Cardiac muscle cell (in vitro differentiated cells and primary cell): ENCODE measurements around the gene KCTD13. TPM values are rescaled to one million over a fixed set of nuclear protein-coding genes. Genes with fewer than 3 reads are reported as not detected.

Source experiments
- DNase-seq, 2 donors: peaks; one replicate each; pipeline versions ENCODE4 v3.0.0 to v3.0.0-alpha.2; 2010 to 2017; ENCODE audit warnings: low read depth in 1 of 2, low spot score in 1 of 2
- H3K27ac ChIP-seq: fragments of 200-600 bp; sonication (generic); 2 replicates; pipeline ENCODE4 v1.5.1; 2016
- H3K27me3 ChIP-seq: fragments of 200-600 bp; sonication (generic); 2 replicates; pipeline ENCODE4 v1.6.0; 2016; ENCODE audit warnings: control low read depth
- H3K36me3 ChIP-seq: fragments of 200-600 bp; sonication (generic); 2 replicates; pipeline ENCODE4 v1.5.1; 2016; ENCODE audit warnings: control low read depth
- H3K4me1 ChIP-seq: fragments of 200-600 bp; sonication (generic); 2 replicates; pipeline ENCODE4 v1.8.1; 2017; ENCODE audit warnings: low read depth, mild to moderate bottlenecking, mixed run types
- H3K4me3 ChIP-seq: fragments of 200-600 bp; sonication (generic); 2 replicates; pipeline ENCODE4 v1.5.1; 2016; ENCODE audit warnings: mild to moderate bottlenecking
- H3K9me3 ChIP-seq: fragments of 200-600 bp; sonication (generic); 2 replicates; pipeline ENCODE4 v1.5.1; 2017; ENCODE audit warnings: low read depth, mild to moderate bottlenecking, control low read depth
- CTCF ChIP-seq: IDR thresholded peaks from 2 replicates; pipeline ENCODE4 v1.5.1; 2012; ENCODE audit warnings: low read depth, mild to moderate bottlenecking, low read length
- polyA plus RNA-seq: library from polyadenylated mRNA; unstranded; fragments of >200 nt; fragmentation: Nextera tagmentation; extraction: Ambion mirVana; gene quantifications from 2 replicates; pipeline ENCODE4 v1.2.1, GENCODE V29; 2016
- total RNA-seq: library from RNA; depleted of rRNA; stranded (reverse); fragments of >200 nt; gene quantifications from 2 replicates; pipeline ENCODE4 v1.2.3, GENCODE V29; 2016

The KCTD13 gene
- total and polyA plus RNA-seq, 2 experiments from 2014 or later, result 22.1 to 22.3 TPM

- peak; percentile 27 to 43 for DNase-seq
- peak; percentile 11 for TF ChIP-seq CTCF
- peak overlapping the region; percentile 88 for H3K4me3 ChIP-seq
- peaks cover 5% of the 10 kb centered on the region for H3K36me3 ChIP-seq
- no peaks in the 10 kb centered on the region for H3K27me3 ChIP-seq
- peak overlapping the region; percentile 99 for H3K27ac ChIP-seq
- H3K4me1 ChIP-seq, result no peaks in the 10 kb centered on the region
- H3K9me3 ChIP-seq, result no peaks in the 10 kb centered on the region
These were observed 63.6 kb downstream of the KCTD13 start for GRCh38 chr16:29862383-29862883.

GRCh38 chr16:29860218-29860617 is 65.8 kb downstream of the KCTD13 start:
- no peak for DNase-seq
- H3K9me3 ChIP-seq, result no peaks in the 10 kb centered on the region

GRCh38 chr16:29858974-29859373 is 67.1 kb downstream of the KCTD13 start:
- Histone ChIP-seq H3K9me3 (no peaks in the 10 kb centered on the region), H3K4me1 (peaks cover 10% of the 10 kb centered on the region), H3K27me3 (no peaks in the 10 kb centered on the region), H3K36me3 (peaks cover 5% of the 10 kb centered on the region), H3K4me3 (no peak overlapping the region), H3K27ac (no peak overlapping the region)
- no peak for TF ChIP-seq CTCF
- no peak for DNase-seq

More at GRCh38 chr16:29860218-29860617, 65.8 kb downstream of the KCTD13 start:
- peaks cover 10% of the 10 kb centered on the region for H3K4me1 ChIP-seq
- no peak overlapping the region for H3K4me3 ChIP-seq
- TF ChIP-seq CTCF, result no peak
- peaks cover 5% of the 10 kb centered on the region for H3K36me3 ChIP-seq
- H3K27ac ChIP-seq, result no peak overlapping the region
- H3K27me3 ChIP-seq, result no peaks in the 10 kb centered on the region

- H3K27me3 ChIP-seq, result no peaks in the 10 kb centered on the region
- peaks cover 5% of the 10 kb centered on the region for H3K36me3 ChIP-seq
- DNase-seq, result no peak
- no peak overlapping the region for H3K27ac ChIP-seq
- peaks cover 10% of the 10 kb centered on the region for H3K4me1 ChIP-seq
- no peak overlapping the region for H3K4me3 ChIP-seq
- no peaks in the 10 kb centered on the region for H3K9me3 ChIP-seq
- TF ChIP-seq CTCF, result no peak
These were observed 67.7 kb downstream of the KCTD13 start for GRCh38 chr16:29858149-29858849.

- H3K27me3 ChIP-seq, result no peaks in the 10 kb centered on the region
- no peak overlapping the region for H3K4me3 ChIP-seq
- no peak overlapping the region for H3K27ac ChIP-seq
- DNase-seq, result peak in 1 of 2 donors; percentile 72
- TF ChIP-seq CTCF, result no peak
- peaks cover 10% of the 10 kb centered on the region for H3K4me1 ChIP-seq
- no peaks in the 10 kb centered on the region for H3K9me3 ChIP-seq
- H3K36me3 ChIP-seq, result peaks cover 5% of the 10 kb centered on the region
These were observed 68.8 kb downstream of the KCTD13 start for GRCh38 chr16:29857133-29857760.

Other genes with a start within 250 kb of the KCTD13 start
- 223 and 268 TPM in 2 replicates for gene QPRT, start 247.0 kb downstream of the KCTD13 start, total RNA-seq
- gene QPRT, start 247.0 kb downstream of the KCTD13 start, polyA plus RNA-seq, result 213 and 266 TPM in 2 replicates
- gene C16orf54, start 180.2 kb downstream of the KCTD13 start, total RNA-seq, result not detected in 2 replicates
- not detected in 2 replicates for gene C16orf54, start 180.2 kb downstream of the KCTD13 start, polyA plus RNA-seq
- gene ZG16, start 148.0 kb downstream of the KCTD13 start, total RNA-seq, result not detected in 2 replicates
- not detected in 2 replicates for gene ZG16, start 148.0 kb downstream of the KCTD13 start, polyA plus RNA-seq
- gene KIF22, start 135.5 kb downstream of the KCTD13 start, total RNA-seq, result 57.5 and 121 TPM in 2 replicates
- 59.5 and 103 TPM in 2 replicates for gene KIF22, start 135.5 kb downstream of the KCTD13 start, polyA plus RNA-seq
- gene MAZ, start 119.7 kb downstream of the KCTD13 start, total RNA-seq, result 310 and 370 TPM in 2 replicates
- gene MAZ, start 119.7 kb downstream of the KCTD13 start, polyA plus RNA-seq, result 186 and 257 TPM in 2 replicates
- gene PRRT2, start 114.0 kb downstream of the KCTD13 start, total RNA-seq, result 17.9 and 19.7 TPM in 2 replicates
- 19.3 and 19.8 TPM in 2 replicates for gene PRRT2, start 114.0 kb downstream of the KCTD13 start, polyA plus RNA-seq
- 113 and 120 TPM in 2 replicates for gene PAGR1, start 110.1 kb downstream of the KCTD13 start, total RNA-seq
- gene PAGR1, start 110.1 kb downstream of the KCTD13 start, polyA plus RNA-seq, result 106 and 113 TPM in 2 replicates
- gene MVP, start 105.8 kb downstream of the KCTD13 start, total RNA-seq, result 8.9 and 25.0 TPM in 2 replicates
- gene MVP, start 105.8 kb downstream of the KCTD13 start, polyA plus RNA-seq, result 9.3 and 21.2 TPM in 2 replicates
- gene CDIPT, start 63.0 kb downstream of the KCTD13 start, total RNA-seq, result 138 and 139 TPM in 2 replicates
- 144 TPM in 2 replicates for gene CDIPT, start 63.0 kb downstream of the KCTD13 start, polyA plus RNA-seq
- 13.9 and 21.1 TPM in 2 replicates for gene SEZ6L2, start 26.7 kb downstream of the KCTD13 start, total RNA-seq
- 5.8 and 10.3 TPM in 2 replicates for gene SEZ6L2, start 26.7 kb downstream of the KCTD13 start, polyA plus RNA-seq
- gene ASPHD1, start 25.7 kb downstream of the KCTD13 start, total RNA-seq, result 1.8 and 3.9 TPM in 2 replicates
- 1.8 and 2.3 TPM in 2 replicates for gene ASPHD1, start 25.7 kb downstream of the KCTD13 start, polyA plus RNA-seq
- gene TMEM219, start 35.9 kb upstream of the KCTD13 start, total RNA-seq, result 73.7 and 110 TPM in 2 replicates
- 109 and 156 TPM in 2 replicates for gene TMEM219, start 35.9 kb upstream of the KCTD13 start, polyA plus RNA-seq
- 69.4 and 70.9 TPM in 2 replicates for gene TAOK2, start 47.6 kb upstream of the KCTD13 start, total RNA-seq
- gene TAOK2, start 47.6 kb upstream of the KCTD13 start, polyA plus RNA-seq, result 25.8 and 36.2 TPM in 2 replicates
- gene HIRIP3, start 69.4 kb upstream of the KCTD13 start, total RNA-seq, result 22.2 and 25.6 TPM in 2 replicates
- gene HIRIP3, start 69.4 kb upstream of the KCTD13 start, polyA plus RNA-seq, result 26.7 and 32.5 TPM in 2 replicates
- 83.7 and 167 TPM in 2 replicates for gene INO80E, start 70.0 kb upstream of the KCTD13 start, total RNA-seq
- 17.1 and 19.0 TPM in 2 replicates for gene INO80E, start 70.0 kb upstream of the KCTD13 start, polyA plus RNA-seq
- gene DOC2A, start 84.8 kb upstream of the KCTD13 start, total RNA-seq, result 1.6 and 7.2 TPM in 2 replicates
- gene DOC2A, start 84.8 kb upstream of the KCTD13 start, polyA plus RNA-seq, result 3.3 and 6.9 TPM in 2 replicates
- not detected in 2 replicates for gene C16orf92, start 97.0 kb upstream of the KCTD13 start, total RNA-seq
- not detected in 2 replicates for gene C16orf92, start 97.0 kb upstream of the KCTD13 start, polyA plus RNA-seq
- 0.21 and 0.36 TPM in 2 replicates for gene TLCD3B, start 105.0 kb upstream of the KCTD13 start, total RNA-seq
- not detected in 2 replicates for gene TLCD3B, start 105.0 kb upstream of the KCTD13 start, polyA plus RNA-seq
- gene ALDOA, start 139.5 kb upstream of the KCTD13 start, total RNA-seq, result 3,852 and 5,767 TPM in 2 replicates
- 5,441 and 6,816 TPM in 2 replicates for gene ALDOA, start 139.5 kb upstream of the KCTD13 start, polyA plus RNA-seq
- gene PPP4C, start 149.8 kb upstream of the KCTD13 start, total RNA-seq, result 94.3 and 134 TPM in 2 replicates
- 217 and 225 TPM in 2 replicates for gene PPP4C, start 149.8 kb upstream of the KCTD13 start, polyA plus RNA-seq
- 1.6 and 5.0 TPM in 2 replicates for gene TBX6, start 165.7 kb upstream of the KCTD13 start, total RNA-seq
- gene TBX6, start 165.7 kb upstream of the KCTD13 start, polyA plus RNA-seq, result 2.2 and 8.9 TPM in 2 replicates
- 67.1 and 107 TPM in 2 replicates for gene YPEL3, start 170.0 kb upstream of the KCTD13 start, total RNA-seq
- 115 and 143 TPM in 2 replicates for gene YPEL3, start 170.0 kb upstream of the KCTD13 start, polyA plus RNA-seq
- gene GDPD3, start 187.3 kb upstream of the KCTD13 start, total RNA-seq, result 1.7 and 2.0 TPM in 2 replicates
- 0.72 and 0.96 TPM in 2 replicates for gene GDPD3, start 187.3 kb upstream of the KCTD13 start, polyA plus RNA-seq
- gene MAPK3, start 197.0 kb upstream of the KCTD13 start, total RNA-seq, result 57.2 and 70.2 TPM in 2 replicates
- gene MAPK3, start 197.0 kb upstream of the KCTD13 start, polyA plus RNA-seq, result 29.7 and 35.9 TPM in 2 replicates